Transverse colon (tissue), 4 donors: ENCODE results near the gene DLG5. TPM values are rescaled to one million over a fixed set of nuclear protein-coding genes. Genes with fewer than 3 reads are reported as not detected.

ENCODE experiments used
- DNase-seq: peaks from one replicate; pipeline ENCODE4 v3.0.0-alpha.2; 2019
- H3K27ac ChIP-seq, 4 donors: fragments of 200-600 bp; sonication (generic); 2 replicates each; pipeline ENCODE4 v1.5.1; 2016 to 2018; ENCODE audit warnings: inconsistent platforms in 4 of 4
- H3K27me3 ChIP-seq: fragments of 200-600 bp; sonication (generic); 2 replicates; pipeline ENCODE4 v1.5.1; 2017; ENCODE audit warnings: inconsistent platforms
- H3K36me3 ChIP-seq, 4 donors: fragments of 200-600 bp; sonication (generic); 2 replicates each; pipeline ENCODE4 v1.5.1; 2017 to 2019; ENCODE audit warnings: inconsistent platforms in 4 of 4
- H3K4me1 ChIP-seq, 4 donors: fragments of 200-600 bp; sonication (generic); 2 replicates each; pipeline ENCODE4 v1.5.1; 2017 to 2020; ENCODE audit warnings: inconsistent platforms in 4 of 4
- H3K4me3 ChIP-seq, 4 donors: fragments of 200-600 bp; sonication (generic); 1 replicate in 1 of 4; 2 replicates in 3 of 4; pipeline versions ENCODE4 v1.5.1 to v1.6.1; 2017 to 2019; ENCODE audit warnings: inconsistent platforms in 4 of 4
- H3K9me3 ChIP-seq, 2 donors: fragments of 200-600 bp; sonication (generic); 2 replicates each; pipeline ENCODE4 v1.5.1; 2017 to 2019; ENCODE audit warnings: inconsistent platforms in 2 of 2
- EP300 ChIP-seq: sonication (generic); formaldehyde crosslinking; IDR thresholded peaks from one replicate; pipeline ENCODE4 v1.6.1; 2017; ENCODE audit warnings: antibody characterized with exemption, low read depth
- POLR2A ChIP-seq: fragments of 450-650 bp; IDR thresholded peaks from one replicate; pipeline ENCODE4 v1.6.1; 2016; ENCODE audit warnings: antibody characterized with exemption, mild to moderate bottlenecking, moderate library complexity
- POLR2AphosphoS5 ChIP-seq, 3 donors: sonication (generic); formaldehyde crosslinking; IDR thresholded peaks; one replicate each; pipeline ENCODE4 v1.6.1; 2016; ENCODE audit warnings: antibody characterized with exemption in 3 of 3
- WGBS, 2 donors: methylation state at CpG; one replicate each; pipeline ENCODE4 v1.1.5; 2018; ENCODE audit warnings: low coverage in 1 of 2; 5-methylcytosine and 5-hydroxymethylcytosine counted together
- in situ Hi-C, 4 donors: fragments of 200-750 bp; cut with MboI; loops; one replicate each; pipeline versions ENCODE4 v1.15.0 to v1.15.1; 2017; ENCODE audit warnings: low sequenced_read_pairs in 3 of 4, low pct_ligation_motif_present in 1 of 4, low pct_unique_long_range_greater_than_20kb in 1 of 4
- intact Hi-C: fragments of 100-400 bp; cut with DNase I; formaldehyde crosslinking; loops from one replicate; pipeline ENCODE4 v1.15.1; 2023; ENCODE audit warnings: low total_unique reads
- total RNA-seq, 4 donors: library from RNA; depleted of rRNA; stranded (reverse); fragments of >200 nt; gene quantifications; one replicate each; pipeline ENCODE4 v1.1.0, GENCODE V29; 2016
- TF ChIP-seq, protein P1 (sequence below), 5 experiments: fragments of 200-600 bp in 3 of 5; fragments of 450-650 bp in 2 of 5; sonication (generic) in 3 of 5; IDR thresholded peaks; 1 replicate in 2 of 5; 2 replicates in 3 of 5; pipeline ENCODE4 v1.5.1; 2016 to 2017; ENCODE audit warnings: antibody characterized with exemption in 5 of 5, inconsistent platforms in 3 of 5, mild to moderate bottlenecking in 2 of 5, moderate library complexity in 1 of 5

Gene DLG5
- total RNA-seq, 4 donors from 2014 or later: 31.4 to 90.1 (median 44.6) TPM

DNA sequence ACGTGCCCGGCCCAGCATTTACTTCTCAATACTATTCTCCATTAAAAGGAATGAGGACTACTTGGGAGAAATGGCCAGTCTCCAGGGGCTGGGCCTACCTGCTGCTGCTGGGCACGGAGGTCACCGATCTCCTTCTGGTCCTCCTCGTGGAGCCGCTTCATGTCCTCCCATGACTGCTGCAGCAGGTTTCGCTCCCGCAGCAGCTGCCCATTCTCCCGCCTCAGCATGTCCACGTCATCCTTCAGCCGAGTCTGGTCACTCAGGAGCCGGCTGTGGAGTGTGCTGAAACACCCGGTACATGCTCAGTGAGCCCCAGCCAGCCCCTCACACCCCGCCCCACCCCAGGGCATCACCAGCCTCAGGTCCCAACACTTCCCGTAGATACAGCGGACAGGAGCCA is 73.3 kb downstream of the DLG5 start:
- no peaks in the 10 kb centered on the region for H3K9me3 ChIP-seq
- peaks cover 0 to 7% (median 0%) of the 10 kb centered on the region in 4 donors for H3K36me3 ChIP-seq
- WGBS, 2 donors: 99 to 100% methylated on average over 3 to 16 of the region's 16 CpGs
- DNase-seq: no peak
- peaks cover 0 to 11% (median 6%) of the 10 kb centered on the region in 4 donors for H3K4me1 ChIP-seq
- H3K27ac ChIP-seq: no peak overlapping the region
- intact Hi-C loops (no loop called here), in situ Hi-C loops (loop anchor here in 1 of 4 donors (25.0 kb wide), 1 partner anchor 109 kb away; no protein-coding TSS in a partner anchor)
- H3K4me3 ChIP-seq: no peak overlapping the region
- H3K27me3 ChIP-seq: no peaks in the 10 kb centered on the region
- TF ChIP-seq, protein P1, sequence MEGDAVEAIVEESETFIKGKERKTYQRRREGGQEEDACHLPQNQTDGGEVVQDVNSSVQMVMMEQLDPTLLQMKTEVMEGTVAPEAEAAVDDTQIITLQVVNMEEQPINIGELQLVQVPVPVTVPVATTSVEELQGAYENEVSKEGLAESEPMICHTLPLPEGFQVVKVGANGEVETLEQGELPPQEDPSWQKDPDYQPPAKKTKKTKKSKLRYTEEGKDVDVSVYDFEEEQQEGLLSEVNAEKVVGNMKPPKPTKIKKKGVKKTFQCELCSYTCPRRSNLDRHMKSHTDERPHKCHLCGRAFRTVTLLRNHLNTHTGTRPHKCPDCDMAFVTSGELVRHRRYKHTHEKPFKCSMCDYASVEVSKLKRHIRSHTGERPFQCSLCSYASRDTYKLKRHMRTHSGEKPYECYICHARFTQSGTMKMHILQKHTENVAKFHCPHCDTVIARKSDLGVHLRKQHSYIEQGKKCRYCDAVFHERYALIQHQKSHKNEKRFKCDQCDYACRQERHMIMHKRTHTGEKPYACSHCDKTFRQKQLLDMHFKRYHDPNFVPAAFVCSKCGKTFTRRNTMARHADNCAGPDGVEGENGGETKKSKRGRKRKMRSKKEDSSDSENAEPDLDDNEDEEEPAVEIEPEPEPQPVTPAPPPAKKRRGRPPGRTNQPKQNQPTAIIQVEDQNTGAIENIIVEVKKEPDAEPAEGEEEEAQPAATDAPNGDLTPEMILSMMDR (IDR thresholded peaks at IDR 0.05): no peak
- TF ChIP-seq POLR2A (no peak), POLR2AphosphoS5 (IDR thresholded peaks at IDR 0.05) (no peak), EP300 (no peak)

- in situ Hi-C loops: loop anchor here in 1 of 4 donors (25.0 kb wide), 1 partner anchor 112 kb away; no protein-coding TSS in a partner anchor
- DNase-seq: no peak
Measured at GRCh38 chr10:77850620-77851231, 75.8 kb downstream of the DLG5 start.

GRCh38 chr10:77849039-77849664 is 77.4 kb downstream of the DLG5 start:
- peaks cover 34 to 42% (median 35%) of the 10 kb centered on the region in 4 donors for H3K4me1 ChIP-seq
- H3K36me3 ChIP-seq: peaks cover 0 to 7% (median 0%) of the 10 kb centered on the region in 4 donors
- intact Hi-C loops: loop anchor here (5.0 kb wide), 2 partner anchors 78 to 123 kb away; partner anchors contain the start of gene DLG5
- in situ Hi-C loops: loop anchor here in 2 of 4 donors (25.0 kb wide), 2 partner anchors 138 to 163 kb away; no protein-coding TSS in a partner anchor
- no peak for TF ChIP-seq EP300
- TF ChIP-seq, protein P1 (IDR thresholded peaks at IDR 0.05): no peak
- no peak for TF ChIP-seq POLR2A
- no peak for TF ChIP-seq POLR2AphosphoS5 (IDR thresholded peaks at IDR 0.05)
- no peaks in the 10 kb centered on the region for H3K27me3 ChIP-seq
- H3K9me3 ChIP-seq: no peaks in the 10 kb centered on the region
- H3K27ac ChIP-seq: peak overlapping the region in 3 of 4 donors; percentile 5 to 88 (median 23)
- no peak for DNase-seq
- 57% methylated on average over 12 of the region's 12 CpGs; no CpG with 5 or more reads in 1 of the 2 donors for WGBS, 2 donors
- no peak overlapping the region for H3K4me3 ChIP-seq

More at GRCh38 chr10:77850620-77851231, 75.8 kb downstream of the DLG5 start:
- WGBS, 2 donors: 89 to 98% methylated on average over 7 to 17 of the region's 17 CpGs
- intact Hi-C loops: no loop called here
- H3K36me3 ChIP-seq: peaks cover 0 to 7% (median 0%) of the 10 kb centered on the region in 4 donors
- no peaks in the 10 kb centered on the region for H3K9me3 ChIP-seq
- TF ChIP-seq, protein P1 (IDR thresholded peaks at IDR 0.05): no peak
- no peaks in the 10 kb centered on the region for H3K27me3 ChIP-seq
- H3K4me1 ChIP-seq: peaks cover 20 to 28% (median 20%) of the 10 kb centered on the region in 4 donors
- no peak overlapping the region for H3K4me3 ChIP-seq
- H3K27ac ChIP-seq: no peak overlapping the region

- WGBS, 2 donors: 39% methylated on average over 17 of the region's 21 CpGs; no CpG with 5 or more reads in 1 of the 2 donors
- H3K4me1 ChIP-seq: peaks cover 37 to 55% (median 43%) of the 10 kb centered on the region in 4 donors
- peaks cover 0 to 9% (median under 1%) of the 10 kb centered on the region in 4 donors for H3K36me3 ChIP-seq
- in situ Hi-C loops (loop anchor here in 2 of 4 donors (25.0 kb wide), 2 partner anchors 140 to 165 kb away; no protein-coding TSS in a partner anchor), intact Hi-C loops (loop anchor here (5.0 kb wide), 2 partner anchors 80 to 125 kb away; partner anchors contain the start of gene DLG5)
- H3K27ac ChIP-seq: peak overlapping the region; percentile 88 to 92 (median 90)
- H3K27me3 ChIP-seq: no peaks in the 10 kb centered on the region
- DNase-seq: peak; percentile 85
- H3K4me3 ChIP-seq: no peak overlapping the region
- TF ChIP-seq POLR2AphosphoS5 (IDR thresholded peaks at IDR 0.05): peak in 2 of 3 donors; percentile 27 to 45
- TF ChIP-seq EP300: no peak
- TF ChIP-seq, protein P1 (IDR thresholded peaks at IDR 0.05): peak; percentile 94 to 98 (median 97)
- no peaks in the 10 kb centered on the region for H3K9me3 ChIP-seq
Measured at GRCh38 chr10:77846718-77847311, 79.7 kb downstream of the DLG5 start.
